Mesenteric fat pad (tissue), 1 donor: ENCODE data around the gene MRPL40. TPM values are rescaled to one million over a fixed set of nuclear protein-coding genes. Genes with fewer than 3 reads are reported as not detected.
"Not testable (repeated sequence)": the region's sequence is repeated elsewhere in the genome, so short reads cannot be mapped to it uniquely, and the experiment has no call there.

Experiments
- DNase-seq: peaks from one replicate; pipeline ENCODE4 v3.0.0-alpha.2; 2020; ENCODE audit warnings: low spot score
- total RNA-seq: library from RNA; stranded (reverse); fragmentation: NEBNext Ultra II Directional; extraction: Animal tissue kit (Norgen Biotek cat#: 25700); gene quantifications from one replicate; pipeline ENCODE4 v1.2.1, GENCODE V29; 2021
- donor health status: DM: yes; HTN: yes; CAD: no.

The MRPL40 gene
- total RNA-seq, 1 donor from 2014 or later: 25.8 TPM

- not testable (repeated sequence) for DNase-seq
Measured at GRCh38 chr22:19436444-19437161, 4.3 kb downstream of the MRPL40 start.

- no peak for DNase-seq
Measured at GRCh38 chr22:19438298-19438697, 6.0 kb downstream of the MRPL40 start.

- DNase-seq: no peak
Measured at GRCh38 chr22:19440411-19441195, 8.3 kb downstream of the MRPL40 start.

GRCh38 chr22:19442166-19442565 is 9.8 kb downstream of the MRPL40 start:
- DNase-seq: no peak

GRCh38 chr22:19443544-19444211 is 11.3 kb downstream of the MRPL40 start:
- DNase-seq: no peak

- not testable (repeated sequence) for DNase-seq
Measured at GRCh38 chr22:19445279-19445982, 13.1 kb downstream of the MRPL40 start.

- no peak for DNase-seq
Measured at GRCh38 chr22:19446603-19447329, 14.4 kb downstream of the MRPL40 start.

GRCh38 chr22:19447330-19448075 is 15.2 kb downstream of the MRPL40 start, which contains the start of gene C22orf39:
C22orf39 (minus strand) TSS chr22:19447711; CDS start chr22:19447688, 23 bp downstream.
- DNase-seq: peak; percentile 93

GRCh38 chr22:19448076-19448607 is 15.8 kb downstream of the MRPL40 start:
- DNase-seq: no peak

GRCh38 chr22:19448739-19449421 is 16.5 kb downstream of the MRPL40 start:
- no peak for DNase-seq

GRCh38 chr22:19449422-19449767 is 17.1 kb downstream of the MRPL40 start:
- no peak for DNase-seq

- no peak for DNase-seq
Measured at GRCh38 chr22:19450363-19451175, 18.2 kb downstream of the MRPL40 start.

GRCh38 chr22:19451570-19451969 is 19.2 kb downstream of the MRPL40 start:
- DNase-seq: no peak

GRCh38 chr22:19453718-19454117 is 21.4 kb downstream of the MRPL40 start:
- DNase-seq: no peak

- DNase-seq: no peak
Measured at GRCh38 chr22:19454156-19454555, 21.8 kb downstream of the MRPL40 start.

GRCh38 chr22:19455033-19455432 is 22.7 kb downstream of the MRPL40 start:
- no peak for DNase-seq

GRCh38 chr22:19455585-19456370 is 23.4 kb downstream of the MRPL40 start:
- DNase-seq: no peak
